ENCODE data around the gene CTNNBIP1. TPM values are rescaled to one million over a fixed set of nuclear protein-coding genes. Genes with fewer than 3 reads are reported as not detected.
A peak's percentile ranks its signal among the peaks of the same experiment; 100 is the strongest.

Gene CTNNBIP1
- total RNA-seq, 1 experiment from 2014 or later, result 31.3 TPM

DNA sequence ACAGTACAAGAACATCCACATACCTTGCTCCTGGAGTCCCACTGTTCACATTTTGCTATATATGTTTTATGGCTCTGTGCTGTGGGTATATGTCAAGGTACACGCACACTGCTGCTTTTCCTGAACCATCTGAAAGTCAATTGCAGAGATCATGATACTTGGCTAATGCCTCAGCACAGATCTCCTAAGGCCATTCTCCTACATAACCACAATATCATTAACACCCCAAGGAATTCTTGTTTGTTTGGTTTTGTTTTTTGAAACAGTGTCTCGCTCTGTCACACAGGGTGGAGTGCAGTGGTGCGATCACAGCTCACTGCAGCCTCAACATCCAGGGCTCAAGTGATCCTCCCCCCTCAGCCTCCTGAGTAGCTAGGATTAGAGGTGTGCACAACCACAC, 16.0 kb downstream of the CTNNBIP1 start:
- POLR2A ChIA-PET, result no interaction called here
- RAD21 ChIA-PET (ENCODE audit: low non-redundant PET in 1 of 2, low total read pairs in 2 of 2, uncharacterized antibody in 2 of 2, unreplicated experiment in 2 of 2), result no interaction called here
- H3K79me2 ChIP-seq (ENCODE audit: insufficient read depth, low read length), result no peaks in the 10 kb centered on the region
- H3K4me1 ChIP-seq (ENCODE audit: control insufficient read depth in 1 of 2, insufficient read depth in 2 of 2, low read length in 2 of 2), result peaks cover 66 to 88% of the 10 kb centered on the region in 2 experiments
- no peaks in the 10 kb centered on the region for H3K27me3 ChIP-seq (ENCODE audit: insufficient read depth, low read length)
- no peak for DNase-seq (ENCODE audit: low read depth, low spot score)
- no peak overlapping the region for H2AFZ ChIP-seq (ENCODE audit: low read depth, low read length, poor library complexity, severe bottlenecking)
- no peaks in the 10 kb centered on the region for H3K9me3 ChIP-seq (ENCODE audit: control insufficient read depth in 1 of 2, insufficient read depth in 1 of 2, low read depth in 1 of 2, low read length in 2 of 2)
- peak overlapping the region in 1 of 2 experiments; percentile 48; a peak in 1 of 4 replicates for H3K4me3 ChIP-seq (replicated peaks in 1 of 2; ENCODE audit: low read depth in 1 of 2, low read length in 2 of 2)
- H3K27ac ChIP-seq (ENCODE audit: low read depth, low read length), result peak overlapping the region; percentile 79
- no peaks in the 10 kb centered on the region for H3K36me3 ChIP-seq (ENCODE audit: control insufficient read depth in 1 of 2, insufficient read depth in 2 of 2, low read length in 2 of 2)
- ATAC-seq, result no peak
- peak overlapping the region; percentile 54 for H3K9ac ChIP-seq (ENCODE audit: low read length)
- peak overlapping the region; percentile 81 for H3K4me2 ChIP-seq (ENCODE audit: low read length)
- TF ChIP-seq SIN3A (IDR thresholded peaks at IDR 0.05; ENCODE audit: low read depth), result no peak
- TF ChIP-seq SP1 (IDR thresholded peaks at IDR 0.05; ENCODE audit: low read depth), result no peak
- TF ChIP-seq, protein P1, sequence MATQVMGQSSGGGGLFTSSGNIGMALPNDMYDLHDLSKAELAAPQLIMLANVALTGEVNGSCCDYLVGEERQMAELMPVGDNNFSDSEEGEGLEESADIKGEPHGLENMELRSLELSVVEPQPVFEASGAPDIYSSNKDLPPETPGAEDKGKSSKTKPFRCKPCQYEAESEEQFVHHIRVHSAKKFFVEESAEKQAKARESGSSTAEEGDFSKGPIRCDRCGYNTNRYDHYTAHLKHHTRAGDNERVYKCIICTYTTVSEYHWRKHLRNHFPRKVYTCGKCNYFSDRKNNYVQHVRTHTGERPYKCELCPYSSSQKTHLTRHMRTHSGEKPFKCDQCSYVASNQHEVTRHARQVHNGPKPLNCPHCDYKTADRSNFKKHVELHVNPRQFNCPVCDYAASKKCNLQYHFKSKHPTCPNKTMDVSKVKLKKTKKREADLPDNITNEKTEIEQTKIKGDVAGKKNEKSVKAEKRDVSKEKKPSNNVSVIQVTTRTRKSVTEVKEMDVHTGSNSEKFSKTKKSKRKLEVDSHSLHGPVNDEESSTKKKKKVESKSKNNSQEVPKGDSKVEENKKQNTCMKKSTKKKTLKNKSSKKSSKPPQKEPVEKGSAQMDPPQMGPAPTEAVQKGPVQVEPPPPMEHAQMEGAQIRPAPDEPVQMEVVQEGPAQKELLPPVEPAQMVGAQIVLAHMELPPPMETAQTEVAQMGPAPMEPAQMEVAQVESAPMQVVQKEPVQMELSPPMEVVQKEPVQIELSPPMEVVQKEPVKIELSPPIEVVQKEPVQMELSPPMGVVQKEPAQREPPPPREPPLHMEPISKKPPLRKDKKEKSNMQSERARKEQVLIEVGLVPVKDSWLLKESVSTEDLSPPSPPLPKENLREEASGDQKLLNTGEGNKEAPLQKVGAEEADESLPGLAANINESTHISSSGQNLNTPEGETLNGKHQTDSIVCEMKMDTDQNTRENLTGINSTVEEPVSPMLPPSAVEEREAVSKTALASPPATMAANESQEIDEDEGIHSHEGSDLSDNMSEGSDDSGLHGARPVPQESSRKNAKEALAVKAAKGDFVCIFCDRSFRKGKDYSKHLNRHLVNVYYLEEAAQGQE (IDR thresholded peaks at IDR 0.05; ENCODE audit: low read depth), result no peak
- no peak for TF ChIP-seq EGR1 (IDR thresholded peaks at IDR 0.05; ENCODE audit: low read depth)
- TF ChIP-seq ZNF274 (IDR thresholded peaks at IDR 0.05; ENCODE audit: low read depth, low read length), result no peak
- TF ChIP-seq, protein P2, sequence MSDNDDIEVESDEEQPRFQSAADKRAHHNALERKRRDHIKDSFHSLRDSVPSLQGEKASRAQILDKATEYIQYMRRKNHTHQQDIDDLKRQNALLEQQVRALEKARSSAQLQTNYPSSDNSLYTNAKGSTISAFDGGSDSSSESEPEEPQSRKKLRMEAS (IDR thresholded peaks at IDR 0.05), result no peak
- no peak for TF ChIP-seq YY1 (IDR thresholded peaks at IDR 0.05; ENCODE audit: extremely low read depth, insufficient replicate concordance, low read depth, low read length)
- TF ChIP-seq EZH2phosphoT487 (IDR thresholded peaks at IDR 0.05; ENCODE audit: borderline replicate concordance), result no peak
- TF ChIP-seq, protein P3, sequence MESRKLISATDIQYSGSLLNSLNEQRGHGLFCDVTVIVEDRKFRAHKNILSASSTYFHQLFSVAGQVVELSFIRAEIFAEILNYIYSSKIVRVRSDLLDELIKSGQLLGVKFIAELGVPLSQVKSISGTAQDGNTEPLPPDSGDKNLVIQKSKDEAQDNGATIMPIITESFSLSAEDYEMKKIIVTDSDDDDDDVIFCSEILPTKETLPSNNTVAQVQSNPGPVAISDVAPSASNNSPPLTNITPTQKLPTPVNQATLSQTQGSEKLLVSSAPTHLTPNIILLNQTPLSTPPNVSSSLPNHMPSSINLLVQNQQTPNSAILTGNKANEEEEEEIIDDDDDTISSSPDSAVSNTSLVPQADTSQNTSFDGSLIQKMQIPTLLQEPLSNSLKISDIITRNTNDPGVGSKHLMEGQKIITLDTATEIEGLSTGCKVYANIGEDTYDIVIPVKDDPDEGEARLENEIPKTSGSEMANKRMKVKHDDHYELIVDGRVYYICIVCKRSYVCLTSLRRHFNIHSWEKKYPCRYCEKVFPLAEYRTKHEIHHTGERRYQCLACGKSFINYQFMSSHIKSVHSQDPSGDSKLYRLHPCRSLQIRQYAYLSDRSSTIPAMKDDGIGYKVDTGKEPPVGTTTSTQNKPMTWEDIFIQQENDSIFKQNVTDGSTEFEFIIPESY (IDR thresholded peaks at IDR 0.05; ENCODE audit: extremely low read depth, insufficient replicate concordance, low read length), result no peak
- TF ChIP-seq ELF1 (IDR thresholded peaks at IDR 0.05; ENCODE audit: borderline replicate concordance, low read depth), result no peak
- no peak for TF ChIP-seq FOSL1 (IDR thresholded peaks at IDR 0.05; ENCODE audit: low read depth)
- TF ChIP-seq SRF (IDR thresholded peaks at IDR 0.05; ENCODE audit: low read depth), result no peak
- TF ChIP-seq, protein P4, sequence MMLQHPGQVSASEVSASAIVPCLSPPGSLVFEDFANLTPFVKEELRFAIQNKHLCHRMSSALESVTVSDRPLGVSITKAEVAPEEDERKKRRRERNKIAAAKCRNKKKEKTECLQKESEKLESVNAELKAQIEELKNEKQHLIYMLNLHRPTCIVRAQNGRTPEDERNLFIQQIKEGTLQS (IDR thresholded peaks at IDR 0.05), result no peak
- no peak for TF ChIP-seq RAD21 (IDR thresholded peaks at IDR 0.05; ENCODE audit: low read depth)
- TF ChIP-seq CEBPB (IDR thresholded peaks at IDR 0.05; ENCODE audit: low read depth), result no peak
- no peak for TF ChIP-seq POLR2A (IDR thresholded peaks at IDR 0.05; ENCODE audit: borderline replicate concordance, extremely low read depth, insufficient read depth, insufficient read length)
- no peak for TF ChIP-seq ZFX (IDR thresholded peaks at IDR 0.05)
- no peak for TF ChIP-seq CBX3 (IDR thresholded peaks at IDR 0.05; ENCODE audit: low read depth)
- no peak for TF ChIP-seq TCF7L2 (IDR thresholded peaks at IDR 0.05; ENCODE audit: borderline replicate concordance, extremely low read depth, insufficient read depth, insufficient read length)
- intact Hi-C loops (cut with micrococcal nuclease), result no loop called here
- H3K9me2 ChIP-seq (ENCODE audit: insufficient read depth), result no peaks in the 10 kb centered on the region
- BruUV-seq (replicated peaks), result no TSS peak
- no peaks in the 10 kb centered on the region for H4K20me1 ChIP-seq (ENCODE audit: insufficient read depth)
- CTCF ChIA-PET, result interaction anchor here (1.3 kb wide), 1 partner anchor 48 kb away, joined by 3 read pairs; the partner anchor contains the start of genes LZIC and NMNAT1

Data from HCT116 (cell line).